H1 (cell line): ENCODE measurements around the gene TRAPPC3.

Experiments
- JUND ChIP-seq: IDR thresholded peaks from 2 replicates; pipeline ENCODE4 v1.6.1; 2011; ENCODE audit warnings: mild to moderate bottlenecking, improper control_type of control experiment, low read length
- POLR2A ChIP-seq, 2 experiments: IDR thresholded peaks; 1 replicate in 1 of 2; 2 replicates in 1 of 2; pipeline ENCODE4 v1.6.1; 2011; ENCODE audit warnings: low read depth in 2 of 2, low read length in 2 of 2, mild to moderate bottlenecking in 2 of 2; ENCODE audit errors: control extremely low read depth in 1 of 2
- SIX5 ChIP-seq: IDR thresholded peaks from 2 replicates; pipeline ENCODE4 v1.6.1; 2011; ENCODE audit warnings: mild to moderate bottlenecking, low read depth, low read length
- TF ChIP-seq, protein P1 (sequence below), 3 experiments: IDR thresholded peaks; 1 replicate in 2 of 3; 2 replicates in 1 of 3; pipeline versions ENCODE4 v1.5.1 to v1.6.1; 2011; ENCODE audit warnings: low read length in 3 of 3, mild to moderate bottlenecking in 3 of 3, inconsistent platforms in 2 of 3, low read depth in 1 of 3, moderate library complexity in 1 of 3; ENCODE audit not compliant: insufficient read depth in 1 of 3; ENCODE audit errors: control extremely low read depth in 1 of 3

- TF ChIP-seq POLR2A (IDR thresholded peaks at IDR 0.05; ENCODE audit: control extremely low read depth in 1 of 2, low read depth in 2 of 2, low read length in 2 of 2) (no peak), SIX5 (no peak), JUND (no peak)
- TF ChIP-seq, protein P1, sequence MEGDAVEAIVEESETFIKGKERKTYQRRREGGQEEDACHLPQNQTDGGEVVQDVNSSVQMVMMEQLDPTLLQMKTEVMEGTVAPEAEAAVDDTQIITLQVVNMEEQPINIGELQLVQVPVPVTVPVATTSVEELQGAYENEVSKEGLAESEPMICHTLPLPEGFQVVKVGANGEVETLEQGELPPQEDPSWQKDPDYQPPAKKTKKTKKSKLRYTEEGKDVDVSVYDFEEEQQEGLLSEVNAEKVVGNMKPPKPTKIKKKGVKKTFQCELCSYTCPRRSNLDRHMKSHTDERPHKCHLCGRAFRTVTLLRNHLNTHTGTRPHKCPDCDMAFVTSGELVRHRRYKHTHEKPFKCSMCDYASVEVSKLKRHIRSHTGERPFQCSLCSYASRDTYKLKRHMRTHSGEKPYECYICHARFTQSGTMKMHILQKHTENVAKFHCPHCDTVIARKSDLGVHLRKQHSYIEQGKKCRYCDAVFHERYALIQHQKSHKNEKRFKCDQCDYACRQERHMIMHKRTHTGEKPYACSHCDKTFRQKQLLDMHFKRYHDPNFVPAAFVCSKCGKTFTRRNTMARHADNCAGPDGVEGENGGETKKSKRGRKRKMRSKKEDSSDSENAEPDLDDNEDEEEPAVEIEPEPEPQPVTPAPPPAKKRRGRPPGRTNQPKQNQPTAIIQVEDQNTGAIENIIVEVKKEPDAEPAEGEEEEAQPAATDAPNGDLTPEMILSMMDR (IDR thresholded peaks at IDR 0.05; ENCODE audit: control extremely low read depth in 1 of 3, insufficient read depth in 1 of 3, low read depth in 1 of 3, low read length in 3 of 3) = no peak
These were observed 8.9 kb upstream of the TRAPPC3 start for GRCh38 chr1:36157973-36158826.
